ENCODE data around the gene SH2D7. TPM values are rescaled to one million over a fixed set of nuclear protein-coding genes. Genes with fewer than 3 reads are reported as not detected.

The SH2D7 gene
- total RNA-seq, 1 experiment from 2014 or later: not detected

- Mint-ChIP-seq H3K4me3 (peak overlapping the region in 1 of 2 experiments; percentile 1; a peak in 1 of 5 replicates), H3K27me3 (ENCODE audit: low read depth) (no peaks in the 10 kb centered on the region), H3K36me3 (ENCODE audit: insufficient read depth in 1 of 3, low read depth in 3 of 3) (no peaks in the 10 kb centered on the region), H3K27ac (peak overlapping the region in 1 of 3 experiments; percentile 31; a peak in 2 of 7 replicates), H3K4me1 (peaks cover 40 to 67% of the 10 kb centered on the region in 2 experiments), H3K9me3 (no peaks in the 10 kb centered on the region)
- Histone ChIP-seq H3K56ac (ENCODE audit: insufficient read length, low read depth, low read length) (no peak overlapping the region), H2BK15ac (ENCODE audit: low read depth, low read length) (no peak overlapping the region), H4K91ac (ENCODE audit: insufficient read length, low read depth, low read length) (no peak overlapping the region), H3K4me1 (ENCODE audit: insufficient read depth, low read length) (peaks cover 19% of the 10 kb centered on the region), H4K5ac (ENCODE audit: insufficient read length, low read depth, low read length) (no peak overlapping the region), H2BK5ac (ENCODE audit: insufficient read length, low read length) (no peak overlapping the region), H3K9me3 (ENCODE audit: control insufficient read depth, low read depth, low read length) (no peaks in the 10 kb centered on the region), H3K23ac (ENCODE audit: insufficient read length, low read depth, low read length) (no peak overlapping the region), H2BK120ac (ENCODE audit: low read depth, low read length, poor library complexity, severe bottlenecking) (no peak overlapping the region), H3K27me3 (ENCODE audit: insufficient read depth, low read length) (no peaks in the 10 kb centered on the region), H3T11ph (ENCODE audit: low read length) (no peak overlapping the region), H3K23me2 (ENCODE audit: insufficient read length, low read depth, low read length, poor library complexity, severe bottlenecking) (no peaks in the 10 kb centered on the region), H3K4me2 (ENCODE audit: insufficient read depth, insufficient read length, low read length) (no peak overlapping the region), H2BK12ac (ENCODE audit: insufficient read length, low read depth, low read length) (no peak overlapping the region), H3K79me2 (ENCODE audit: insufficient read depth, low read length) (peaks cover 1% of the 10 kb centered on the region; the same call in 1 of the 2 replicates), H4K20me1 (ENCODE audit: control insufficient read depth, insufficient read depth, insufficient read length) (no peaks in the 10 kb centered on the region), H3K9ac (ENCODE audit: extremely low read depth, insufficient read length, low read length) (no peak overlapping the region), H2BK20ac (ENCODE audit: low read depth, low read length, poor library complexity, severe bottlenecking) (no peak overlapping the region), H3K79me1 (ENCODE audit: insufficient read depth, low read depth, low read length, poor library complexity, severe bottlenecking) (peaks cover 2% of the 10 kb centered on the region), H3K27ac (ENCODE audit: insufficient read length, low read depth, low read length) (no peak overlapping the region), H4K8ac (replicated peaks; ENCODE audit: insufficient read length, low read depth, low read length) (no peak overlapping the region), H3K18ac (ENCODE audit: insufficient read length, low read depth, low read length) (no peak overlapping the region), H2AFZ (ENCODE audit: low read length) (no peak overlapping the region), H3K4ac (ENCODE audit: low read depth, low read length) (no peak overlapping the region), H2AK5ac (ENCODE audit: insufficient read length, low read length) (no peak overlapping the region), H3K14ac (ENCODE audit: insufficient read depth, low read length) (no peak overlapping the region)
- WGBS (ENCODE audit: extremely low coverage, insufficient read length, low lambda C conversion rate): no CpG with 5 or more reads among the region's 7 CpGs
- peak; percentile 13; the same call in 1 of the 3 replicates for TF ChIP-seq CTCF (conservative IDR thresholded peaks at IDR 0.05)
- no peak for DNase-seq
Observed at GRCh38 chr15:78069052-78069414, 23.3 kb upstream of the SH2D7 start.
